HG03280 (cell line): ENCODE results near the gene BCAR1.
"Not testable (repeated sequence)": the region's sequence is repeated elsewhere in the genome, so short reads cannot be mapped to it uniquely, and the experiment has no call there.

Experiments used
- ATAC-seq: cut with Tn5 transposase; IDR thresholded peaks from one replicate; pipeline ENCODE4 v1.9.1; 2021; ENCODE audit warnings: mild to moderate bottlenecking, moderate library complexity; ENCODE audit not compliant: unreplicated experiment

Gene BCAR1

GRCh38 chr16:75205961-75206748, 45.3 kb downstream of the BCAR1 start:
- not testable (repeated sequence) for ATAC-seq

- ATAC-seq, result not testable (repeated sequence)
These were observed 46.0 kb downstream of the BCAR1 start for GRCh38 chr16:75205438-75205837.

GRCh38 chr16:75204905-75205304, 46.5 kb downstream of the BCAR1 start:
- not testable (repeated sequence) for ATAC-seq

GRCh38 chr16:75204410-75204758, 47.0 kb downstream of the BCAR1 start:
- ATAC-seq, result no peak

- ATAC-seq, result no peak
These were observed 47.6 kb downstream of the BCAR1 start for GRCh38 chr16:75203667-75204409.

GRCh38 chr16:75203096-75203495, 48.3 kb downstream of the BCAR1 start:
- no peak for ATAC-seq

DNA sequence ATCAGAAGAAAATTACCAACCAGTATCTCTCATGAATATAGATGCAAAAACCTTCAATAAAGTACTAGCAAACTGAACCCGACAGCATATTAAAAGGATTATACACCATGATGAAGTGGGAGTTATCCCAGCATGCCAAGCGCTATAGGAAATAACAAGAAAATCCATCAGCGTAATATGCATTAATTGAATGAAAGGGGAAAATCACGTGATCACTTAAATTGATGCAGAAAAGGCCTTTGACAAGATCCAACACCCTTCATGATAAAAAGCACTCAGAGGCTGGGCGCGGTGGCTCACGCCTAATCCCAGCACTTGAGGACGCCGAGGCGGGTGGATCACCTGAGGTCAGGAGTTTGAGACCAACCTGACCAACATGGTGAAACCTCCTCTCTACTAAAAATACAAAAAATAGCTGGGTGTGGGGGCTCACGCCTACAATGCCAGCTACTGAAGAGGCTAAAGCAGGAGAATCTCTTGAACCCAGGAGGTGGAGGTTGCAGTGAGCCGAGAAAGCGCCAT, 49.3 kb downstream of the BCAR1 start:
- ATAC-seq, result no peak

DNA sequence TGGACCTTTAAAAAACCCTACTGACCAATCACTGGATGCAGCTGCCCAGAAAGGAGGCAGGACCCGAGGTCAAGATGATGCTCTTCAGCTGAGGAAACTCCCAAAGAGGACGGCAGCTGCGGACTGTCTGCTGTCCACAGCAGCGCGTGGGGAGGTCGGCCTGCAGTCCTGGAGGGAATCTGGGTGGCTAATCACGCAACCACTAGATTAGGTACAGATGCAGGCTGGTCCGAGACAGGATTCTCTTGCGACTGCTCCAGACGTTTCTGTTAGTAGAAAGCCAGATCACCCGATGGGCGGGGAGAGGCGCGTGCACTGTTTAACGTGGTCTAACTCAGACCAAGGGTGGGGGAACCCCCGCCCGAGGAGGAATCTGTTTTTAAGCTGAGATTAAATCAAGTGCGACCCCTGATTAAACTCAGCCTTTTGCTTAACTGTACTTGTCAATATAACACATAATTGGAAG, 53.3 kb downstream of the BCAR1 start:
- no peak for ATAC-seq

DNA sequence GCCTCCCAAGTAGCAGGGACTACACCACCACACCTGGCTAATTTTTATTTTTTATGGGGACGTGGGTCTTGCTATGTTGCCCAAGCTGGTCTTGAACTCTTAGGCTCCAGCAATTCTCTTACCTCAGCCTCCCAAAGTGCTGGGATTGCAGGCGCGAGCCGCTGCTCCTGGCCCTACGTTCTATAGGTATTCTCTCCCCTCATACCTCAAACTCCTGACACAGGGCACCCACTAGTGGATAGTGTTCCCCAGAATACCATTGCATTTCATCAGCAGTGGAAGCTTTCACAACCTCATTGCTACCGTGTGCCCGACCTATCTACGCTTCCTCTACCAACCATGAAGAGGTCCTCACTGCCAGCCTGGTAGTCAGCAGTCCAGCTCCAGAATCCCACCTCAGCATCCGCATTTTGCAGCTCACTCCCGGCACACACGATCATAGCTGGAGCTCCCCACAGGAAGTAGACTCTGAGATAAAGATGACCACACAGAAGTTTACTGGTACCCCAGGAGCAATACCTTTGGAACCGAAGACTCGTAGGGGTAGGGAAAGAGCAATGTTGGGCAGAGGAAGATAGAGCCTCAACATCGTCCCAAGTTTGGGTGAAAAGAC, 53.8 kb downstream of the BCAR1 start:
- ATAC-seq, result no peak

- no peak for ATAC-seq
These were observed 54.6 kb downstream of the BCAR1 start for GRCh38 chr16:75196836-75197235.

DNA sequence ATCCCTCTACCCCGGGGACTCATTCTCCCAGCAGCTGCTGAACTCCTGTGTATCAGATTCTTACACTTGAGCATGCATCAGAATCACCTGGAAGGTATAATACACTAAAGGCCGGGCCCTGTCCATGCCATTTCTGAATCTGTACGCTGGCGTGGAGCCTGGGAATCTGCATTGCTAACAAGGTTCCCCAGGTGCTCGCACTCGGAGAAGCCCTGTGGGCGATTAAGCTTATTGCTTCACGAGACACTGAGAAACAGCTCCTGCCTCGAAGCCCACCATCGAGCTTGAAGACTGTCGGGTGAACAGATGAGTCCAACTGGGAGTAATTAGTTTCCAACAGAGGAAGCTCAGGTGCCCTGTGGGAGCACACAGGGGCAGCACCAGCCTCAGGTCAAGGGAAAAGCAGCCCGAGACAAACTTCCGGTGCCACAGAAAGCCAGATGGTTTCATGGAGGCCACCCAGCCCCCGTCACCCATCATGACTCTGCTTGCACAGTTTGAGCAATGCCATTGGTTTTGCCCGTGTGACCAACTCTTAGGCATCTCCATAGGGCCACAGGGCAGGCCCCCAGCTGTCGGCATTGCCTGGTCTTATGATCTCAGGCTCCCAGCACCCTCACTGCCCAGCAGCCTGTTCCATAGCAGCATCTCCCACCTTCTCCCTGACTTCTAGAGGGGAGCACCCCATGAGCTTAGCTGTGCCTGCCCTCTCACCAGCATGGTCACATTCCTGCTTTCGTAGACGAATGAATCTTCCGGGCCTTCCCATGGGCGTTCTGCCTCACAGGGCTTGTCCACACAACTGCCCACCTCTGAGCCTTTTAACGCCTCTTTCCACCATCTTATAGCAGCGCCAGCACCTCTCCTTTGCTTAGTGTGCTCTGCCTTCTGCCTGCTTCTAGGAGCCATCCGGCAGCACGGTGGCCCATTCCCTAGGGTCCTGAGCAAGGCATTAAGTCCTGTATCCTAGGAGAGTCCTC, 55.3 kb downstream of the BCAR1 start:
- ATAC-seq, result no peak

DNA sequence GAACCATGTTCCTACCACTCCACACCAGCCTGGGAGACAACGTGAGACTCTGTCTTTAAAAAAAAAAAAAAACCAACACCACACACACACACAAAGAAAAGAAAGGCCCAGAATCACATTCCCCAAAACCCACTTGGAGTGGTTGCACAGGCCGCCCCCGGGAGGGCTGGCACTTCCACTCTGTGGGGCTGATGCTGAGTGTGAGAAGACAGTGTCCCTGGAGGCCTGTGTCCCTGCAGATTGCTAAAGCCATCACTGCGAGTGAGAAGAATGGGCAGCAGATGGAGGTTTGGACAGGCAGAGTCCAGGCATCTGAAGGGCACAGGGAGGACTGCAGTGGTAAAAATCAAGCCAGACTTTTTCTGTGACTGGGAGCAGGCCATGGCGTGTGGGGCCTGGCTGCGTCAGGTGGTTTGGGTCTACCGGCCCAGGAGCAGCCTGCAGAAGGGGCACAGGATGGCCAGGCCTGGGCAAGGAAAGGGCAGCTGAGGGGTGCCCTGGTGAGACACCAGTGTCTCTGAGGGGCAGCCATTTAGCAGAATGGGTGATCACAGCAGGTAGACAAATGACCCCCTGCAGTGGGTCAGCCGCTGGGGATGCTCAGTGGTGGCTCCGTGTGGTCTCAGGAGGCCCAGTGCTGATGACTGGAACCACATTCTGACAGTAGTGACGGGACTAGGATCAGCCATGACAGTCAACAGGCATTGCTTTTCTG, 57.5 kb downstream of the BCAR1 start:
- no peak for ATAC-seq

- ATAC-seq, result no peak
These were observed 58.2 kb downstream of the BCAR1 start for GRCh38 chr16:75193265-75193650.

- no peak for ATAC-seq
These were observed 58.7 kb downstream of the BCAR1 start for GRCh38 chr16:75192606-75193264.

- ATAC-seq, result no peak
These were observed 61.7 kb downstream of the BCAR1 start for GRCh38 chr16:75189638-75190245.

GRCh38 chr16:75188832-75189477, 62.5 kb downstream of the BCAR1 start:
- no peak for ATAC-seq

DNA sequence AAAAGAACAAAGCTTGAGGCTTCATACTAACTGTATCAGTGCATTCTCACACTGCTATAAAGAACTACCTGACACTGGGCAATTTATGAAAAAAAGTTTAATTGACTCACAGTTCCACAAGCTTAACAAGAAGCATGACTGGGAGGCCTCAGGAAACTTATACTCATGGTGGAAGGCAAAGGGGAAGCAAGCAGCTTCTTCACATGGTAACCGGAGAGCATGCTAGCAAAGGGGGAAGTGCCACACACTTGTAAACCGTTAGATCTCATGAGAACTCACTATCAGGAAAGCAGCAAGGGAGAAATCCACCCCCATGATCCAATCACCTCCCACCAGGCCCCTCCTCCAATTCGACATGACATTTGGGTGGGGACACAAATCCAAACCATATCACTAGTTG, 69.8 kb downstream of the BCAR1 start:
- no peak for ATAC-seq

DNA sequence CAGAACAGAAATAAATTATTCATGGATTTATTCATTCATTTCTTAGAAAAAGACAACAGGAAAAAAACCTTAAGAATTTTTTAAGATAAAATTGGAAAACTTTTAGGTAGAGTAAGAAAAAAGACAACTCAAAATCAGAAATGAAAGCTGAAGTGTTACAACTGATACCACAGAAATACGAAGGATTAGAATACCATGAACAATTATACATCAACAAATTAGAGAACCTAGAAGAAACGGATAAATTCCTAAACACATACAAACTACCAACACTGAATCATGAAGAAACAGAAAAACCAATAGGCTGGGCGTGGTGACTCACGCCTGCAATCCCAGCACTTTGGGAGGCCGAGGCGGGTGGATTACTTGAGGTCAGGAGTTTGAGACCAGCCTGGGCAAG, 72.2 kb downstream of the BCAR1 start:
- no peak for ATAC-seq
